Neural progenitor cell (in vitro differentiated cells): Measurements from ENCODE around the gene MYO7B. TPM values are rescaled to one million over a fixed set of nuclear protein-coding genes. Genes with fewer than 3 reads are reported as not detected.

Experiments used
- DNase-seq: peaks from one replicate; pipeline ENCODE4 v3.0.0-alpha.2; 2016; ENCODE audit warnings: low spot score
- H2AFZ ChIP-seq: fragments of 200-600 bp; sonication (generic); replicated peaks from 2 replicates; pipeline ENCODE4 v1.6.1; 2016; ENCODE audit warnings: antibody characterized with exemption
- H3F3A ChIP-seq: fragments of 200-600 bp; sonication (generic); 2 replicates; pipeline ENCODE4 v1.6.1; 2016; ENCODE audit warnings: antibody characterized with exemption, low read depth
- H3K27ac ChIP-seq: fragments of 200-600 bp; sonication (generic); 2 replicates; pipeline ENCODE4 v1.5.1; 2016; ENCODE audit warnings: mild to moderate bottlenecking
- H3K27me3 ChIP-seq: fragments of 200-600 bp; sonication (generic); 2 replicates; pipeline ENCODE4 v1.6.1; 2016; ENCODE audit warnings: mild to moderate bottlenecking, moderate library complexity
- H3K36me3 ChIP-seq: fragments of 200-600 bp; sonication (generic); 2 replicates; pipeline ENCODE4 v1.5.1; 2016
- H3K4me1 ChIP-seq: fragments of 200-600 bp; sonication (generic); 2 replicates; pipeline ENCODE4 v1.6.1; 2016; ENCODE audit warnings: mixed run types
- H3K4me2 ChIP-seq: fragments of 200-600 bp; sonication (generic); 2 replicates; pipeline ENCODE4 v1.6.1; 2016
- H3K4me3 ChIP-seq: fragments of 200-600 bp; sonication (generic); 2 replicates; pipeline ENCODE4 v1.5.1; 2016
- H3K79me2 ChIP-seq: fragments of 200-600 bp; sonication (generic); 2 replicates; pipeline ENCODE4 v1.6.1; 2016; ENCODE audit warnings: low read depth
- H3K9ac ChIP-seq: fragments of 200-600 bp; sonication (generic); 2 replicates; pipeline ENCODE4 v1.6.1; 2016
- H3K9me3 ChIP-seq: fragments of 200-600 bp; sonication (generic); 2 replicates; pipeline ENCODE4 v1.5.1; 2016; ENCODE audit warnings: low read depth
- H4K20me1 ChIP-seq: fragments of 200-600 bp; sonication (generic); 2 replicates; pipeline ENCODE4 v1.6.1; 2016; ENCODE audit warnings: low read depth
- H3K27ac Mint-ChIP-seq: 3 replicates; pipeline ENCODE4 v1.8.0; 2021; ENCODE audit warnings: mixed read lengths
- H3K27me3 Mint-ChIP-seq: 2 replicates; pipeline ENCODE4 v1.8.0; 2022; ENCODE audit warnings: low read depth, mild to moderate bottlenecking, inconsistent platforms, moderate library complexity, mixed read lengths; ENCODE audit not compliant: insufficient read depth
- H3K36me3 Mint-ChIP-seq: 3 replicates; pipeline ENCODE4 v1.8.0; 2021; ENCODE audit warnings: mixed read lengths
- H3K4me1 Mint-ChIP-seq: 3 replicates; pipeline ENCODE4 v1.8.0; 2021; ENCODE audit warnings: mixed read lengths
- H3K4me3 Mint-ChIP-seq: 3 replicates; pipeline ENCODE4 v1.8.0; 2021; ENCODE audit warnings: mild to moderate bottlenecking, moderate library complexity, mixed read lengths
- H3K9me3 Mint-ChIP-seq: 3 replicates; pipeline ENCODE4 v1.8.0; 2020; ENCODE audit warnings: mixed read lengths
- CTCF ChIP-seq: fragments of 200-600 bp; sonication (generic); IDR thresholded peaks from 2 replicates; pipeline ENCODE4 v1.5.1; 2017; ENCODE audit warnings: antibody characterized with exemption, mild to moderate bottlenecking
- EZH2 ChIP-seq: fragments of 200-600 bp; sonication (generic); IDR thresholded peaks from 2 replicates; pipeline ENCODE4 v1.6.1; 2017; ENCODE audit warnings: antibody characterized with exemption, mild to moderate bottlenecking, moderate library complexity
- EZH2phosphoT487 ChIP-seq: fragments of 200-600 bp; sonication (generic); IDR thresholded peaks from 2 replicates; pipeline ENCODE4 v1.6.1; 2017; ENCODE audit warnings: antibody characterized with exemption
- total RNA-seq: library from RNA; depleted of rRNA; stranded (reverse); fragments of >200 nt; gene quantifications from 2 replicates; pipeline ENCODE4 v1.2.3, GENCODE V29; 2015; ENCODE audit warnings: low replicate concordance

MYO7B gene
- total RNA-seq, 1 donor from 2014 or later, result not detected

- Histone ChIP-seq H3K4me2 (no peak overlapping the region), H3K9ac (no peak overlapping the region), H3F3A (no peaks in the 10 kb centered on the region), H3K4me3 (no peak overlapping the region), H3K36me3 (no peaks in the 10 kb centered on the region), H3K79me2 (no peaks in the 10 kb centered on the region), H3K27me3 (no peaks in the 10 kb centered on the region), H4K20me1 (no peaks in the 10 kb centered on the region), H3K27ac (no peak overlapping the region), H3K9me3 (peaks cover 7% of the 10 kb centered on the region), H2AFZ (no peak overlapping the region), H3K4me1 (no peaks in the 10 kb centered on the region)
- Mint-ChIP-seq H3K27me3 (no peaks in the 10 kb centered on the region), H3K4me1 (no peaks in the 10 kb centered on the region), H3K4me3 (no peak overlapping the region), H3K9me3 (peaks cover 9% of the 10 kb centered on the region), H3K36me3 (no peaks in the 10 kb centered on the region), H3K27ac (no peak overlapping the region)
- TF ChIP-seq EZH2phosphoT487 (no peak), CTCF (no peak), EZH2 (no peak)
- no peak for DNase-seq
These were observed 73.7 kb downstream of the MYO7B start for GRCh38 chr2:127609031-127609751.

- Mint-ChIP-seq H3K4me3 (no peak overlapping the region), H3K36me3 (no peaks in the 10 kb centered on the region), H3K4me1 (no peaks in the 10 kb centered on the region), H3K27me3 (no peaks in the 10 kb centered on the region), H3K9me3 (peaks cover 9% of the 10 kb centered on the region), H3K27ac (no peak overlapping the region)
- no peak for DNase-seq
- H3K9me3 ChIP-seq, result peaks cover 7% of the 10 kb centered on the region
- no peaks in the 10 kb centered on the region for H3F3A ChIP-seq
- no peaks in the 10 kb centered on the region for H3K27me3 ChIP-seq
- no peaks in the 10 kb centered on the region for H3K4me1 ChIP-seq
- no peaks in the 10 kb centered on the region for H4K20me1 ChIP-seq
- H3K4me2 ChIP-seq, result no peak overlapping the region
- H3K4me3 ChIP-seq, result no peak overlapping the region
- no peak overlapping the region for H3K27ac ChIP-seq
- H3K79me2 ChIP-seq, result no peaks in the 10 kb centered on the region
- no peak overlapping the region for H3K9ac ChIP-seq
- H3K36me3 ChIP-seq, result no peaks in the 10 kb centered on the region
- no peak for TF ChIP-seq EZH2phosphoT487
- TF ChIP-seq EZH2, result no peak
- no peak for TF ChIP-seq CTCF
- no peak overlapping the region for H2AFZ ChIP-seq
These were observed 74.3 kb downstream of the MYO7B start for GRCh38 chr2:127609818-127610217.

GRCh38 chr2:127610561-127610960 is 75.1 kb downstream of the MYO7B start:
- Histone ChIP-seq H3F3A (no peaks in the 10 kb centered on the region), H3K9me3 (peaks cover 7% of the 10 kb centered on the region), H3K27ac (no peak overlapping the region), H3K36me3 (no peaks in the 10 kb centered on the region), H3K79me2 (no peaks in the 10 kb centered on the region), H3K4me1 (no peaks in the 10 kb centered on the region), H2AFZ (no peak overlapping the region), H3K27me3 (no peaks in the 10 kb centered on the region), H3K4me3 (no peak overlapping the region), H3K9ac (no peak overlapping the region), H3K4me2 (no peak overlapping the region), H4K20me1 (no peaks in the 10 kb centered on the region)
- Mint-ChIP-seq H3K9me3 (peaks cover 9% of the 10 kb centered on the region), H3K4me3 (no peak overlapping the region), H3K27me3 (peaks cover 2% of the 10 kb centered on the region), H3K4me1 (no peaks in the 10 kb centered on the region), H3K27ac (no peak overlapping the region), H3K36me3 (no peaks in the 10 kb centered on the region)
- TF ChIP-seq EZH2phosphoT487, result no peak
- no peak for TF ChIP-seq EZH2
- DNase-seq, result no peak
